ENCODE measurements around the gene SRF. TPM values are rescaled to one million over a fixed set of nuclear protein-coding genes. Genes with fewer than 3 reads are reported as not detected.

Gene SRF
- total and polyA plus RNA-seq, 2 of the 4 experiments (the other 2 are of a cell fraction): 20.6 to 56.3 TPM

- no TSS peak for BruUV-seq (replicated peaks)
These were observed 28.8 kb downstream of the SRF start for GRCh38 chr6:43199912-43200311.

More at GRCh38 chr6:43199912-43200311, 28.8 kb downstream of the SRF start:
- no peak for ATAC-seq (ENCODE audit: low read depth)
- Histone ChIP-seq H3K36me3 (ENCODE audit: control insufficient read depth, insufficient read depth, low read length) (peaks cover 47% of the 10 kb centered on the region), H3K4me1 (ENCODE audit: control insufficient read depth, insufficient read depth, low read length) (no peaks in the 10 kb centered on the region), H2BK20ac (ENCODE audit: low read depth, low read length) (no peak overlapping the region), H2AK9ac (replicated peaks; ENCODE audit: low read depth, low read length, poor library complexity) (no peak overlapping the region), H4K91ac (ENCODE audit: insufficient read depth, low read depth, low read length) (no peak overlapping the region), H2AK5ac (ENCODE audit: low read depth, low read length) (no peak overlapping the region), H2BK5ac (ENCODE audit: low read depth, low read length, poor library complexity, severe bottlenecking) (no peak overlapping the region), H2BK15ac (ENCODE audit: low read depth, low read length) (no peak overlapping the region), H3K4ac (ENCODE audit: low read depth, low read length) (no peak overlapping the region), H4K8ac (ENCODE audit: low read depth in 2 of 2, low read length in 2 of 2) (no peak overlapping the region), H3K9ac (ENCODE audit: low read depth, low read length) (no peak overlapping the region), H3K27me3 (ENCODE audit: control insufficient read depth, insufficient read depth, low read length) (no peaks in the 10 kb centered on the region), H3K23ac (ENCODE audit: low read depth, low read length) (no peak overlapping the region), H3K79me1 (ENCODE audit: low read depth in 1 of 2, low read length in 2 of 2) (no peaks in the 10 kb centered on the region), H3K4me3 (ENCODE audit: insufficient read depth, low read depth, low read length) (no peak overlapping the region), H3K27ac (ENCODE audit: insufficient read depth, low read length) (no peak overlapping the region), H3K56ac (ENCODE audit: extremely low read depth, insufficient read depth, low read length) (no peak overlapping the region), H3K9me3 (ENCODE audit: control insufficient read depth, insufficient read depth, low read length) (no peaks in the 10 kb centered on the region), H3K18ac (ENCODE audit: low read depth, low read length) (no peak overlapping the region), H4K20me1 (ENCODE audit: insufficient read depth, low read length) (no peaks in the 10 kb centered on the region), H2AFZ (replicated peaks; ENCODE audit: low read length, poor library complexity) (no peak overlapping the region), H2BK120ac (ENCODE audit: low read depth, low read length) (no peak overlapping the region), H3K9me1 (ENCODE audit: insufficient read depth, low read length) (no peaks in the 10 kb centered on the region; the same call in 1 of the 2 replicates), H3K14ac (replicated peaks; ENCODE audit: low read depth, low read length) (no peak overlapping the region), H4K5ac (ENCODE audit: low read depth, low read length) (no peak overlapping the region), H3K4me2 (ENCODE audit: low read depth, low read length) (no peak overlapping the region)
- ChIA-PET CTCF (interaction anchor here (0.6 kb wide), 1 partner anchor 9 kb away, joined by 3 read pairs; no protein-coding TSS in a partner anchor), POLR2A (ENCODE audit: unreplicated experiment) (no interaction called here)
- dilution Hi-C loops (cut with HindIII; ENCODE audit: low sequenced_read_pairs, unreplicated experiment) (no loop called here), in situ Hi-C loops (cut with MboI; ENCODE audit: low sequenced_read_pairs) (no loop called here), intact Hi-C loops (cut with micrococcal nuclease) (no loop called here)
- WGBS, 2 experiments (ENCODE audit: extremely low coverage in 2 of 2, insufficient read length in 1 of 2): 100% methylated on average over 2 of the region's 6 CpGs; no CpG with 5 or more reads in 1 of the 2 experiments
- no peak for DNase-seq
- TF ChIP-seq NFE2L2 (IDR thresholded peaks at IDR 0.05; ENCODE audit: low read depth, low read length) (no peak), RFX5 (IDR thresholded peaks at IDR 0.05; ENCODE audit: low read depth, low read length) (no peak), MAZ (IDR thresholded peaks at IDR 0.05; ENCODE audit: borderline replicate concordance, low read depth, low read length) (no peak)

Data from IMR-90 (cell line).